K562 (cell line): ENCODE measurements around the gene NOTCH3. TPM values are rescaled to one million over a fixed set of nuclear protein-coding genes. Genes with fewer than 3 reads are reported as not detected.
A peak's percentile ranks its signal among the peaks of the same experiment; 100 is the strongest.

Experiments
- CCNT2 ChIP-seq: IDR thresholded peaks from 2 replicates; pipeline ENCODE4 v1.6.1; 2011; ENCODE audit warnings: borderline replicate concordance, low read depth, mild to moderate bottlenecking, moderate library complexity, mixed read lengths, low read length; ENCODE audit not compliant: insufficient read length; ENCODE audit errors: extremely low read depth
- EP400 ChIP-seq: fragments of 450-650 bp; IDR thresholded peaks from 2 replicates; pipeline ENCODE4 v1.6.1; 2017; ENCODE audit warnings: antibody characterized with exemption, mild to moderate bottlenecking, moderate library complexity
- GATAD2B ChIP-seq: fragments of 450-650 bp; IDR thresholded peaks from 2 replicates; pipeline ENCODE4 v1.6.1; 2017; ENCODE audit warnings: mild to moderate bottlenecking, borderline replicate concordance
- HDAC1 ChIP-seq, 2 experiments: fragments of 450-650 bp; IDR thresholded peaks; 2 replicates each; pipeline ENCODE4 v1.6.1; 2016 to 2017; ENCODE audit warnings: inconsistent platforms in 1 of 2, mild to moderate bottlenecking in 1 of 2, moderate library complexity in 1 of 2
- MAFF ChIP-seq: IDR thresholded peaks from 2 replicates; pipeline ENCODE4 v1.6.1; 2012; ENCODE audit warnings: low read length, improper control_type of control experiment
- NR3C1 ChIP-seq: sonication (generic); formaldehyde crosslinking; IDR thresholded peaks from 2 replicates; pipeline ENCODE4 v1.8.1; 2022; ENCODE audit warnings: missing genetic modification reagents
- PHF8 ChIP-seq: fragments of 200-600 bp; sonication (generic); IDR thresholded peaks from 2 replicates; pipeline ENCODE4 v1.6.1; 2012; ENCODE audit warnings: mixed run types, mild to moderate bottlenecking, inconsistent platforms, low read length, moderate library complexity, borderline replicate concordance
- SMC3 ChIP-seq: conservative IDR thresholded peaks from 2 replicates; pipeline ENCODE4 v1.6.1; 2011; ENCODE audit warnings: low read depth, low read length, improper control_type of control experiment; ENCODE audit not compliant: insufficient read depth
- TAF15 ChIP-seq: fragments of 200-400 bp; formaldehyde crosslinking; IDR thresholded peaks from 2 replicates; pipeline ENCODE4 v1.6.1; 2017; ENCODE audit warnings: mild to moderate bottlenecking, low read depth, low read length, moderate library complexity
- TAF7 ChIP-seq: fragments of 450-650 bp; IDR thresholded peaks from 2 replicates; pipeline ENCODE4 v1.6.1; 2016; ENCODE audit warnings: missing genetic modification characterization, missing compliant biosample characterization
- TCF3 ChIP-seq: sonication (generic); formaldehyde crosslinking; IDR thresholded peaks from 2 replicates; pipeline ENCODE4 v1.4.0; 2020; ENCODE audit warnings: mild to moderate bottlenecking, missing genetic modification reagents
- polyA plus RNA-seq, 8 experiments: library from polyadenylated mRNA; depleted of rRNA in 4 of 8; stranded (reverse) in 5 of 8; unstranded in 3 of 8; fragments of >200 nt; fragmentation: Nextera tagmentation in 2 of 8; fragmentation: Illumina TruSeq in 1 of 8; extraction: Ambion mirVana in 2 of 8; extraction: Trizol in 1 of 8; gene quantifications; 2 replicates each; pipeline versions ENCODE4 v1.2.1 to v1.2.3, GENCODE V29; 2011 to 2014; ENCODE audit warnings: inconsistent platforms in 1 of 8, missing spikeins in 1 of 8
- total RNA-seq, 7 experiments: library from RNA; depleted of rRNA in 6 of 7; stranded (reverse); fragments of >200 nt in 6 of 7; fragmentation: Illumina TruSeq in 2 of 7; extraction: Trizol in 2 of 7; gene quantifications; 2 replicates each; pipeline versions ENCODE4 v1.2.1 to v1.2.3, GENCODE V29; 2011 to 2021; ENCODE audit warnings: low replicate concordance in 1 of 7
- TF ChIP-seq, protein P1 (sequence below): fragments of 250-450 bp; sonication (Bioruptor Pico); IDR thresholded peaks from 2 replicates; pipeline ENCODE4 v1.9.0; 2021; ENCODE audit warnings: mild to moderate bottlenecking, inconsistent platforms
- TF ChIP-seq, protein P2 (sequence below), 3 experiments: IDR thresholded peaks in 2 of 3; conservative IDR thresholded peaks in 1 of 3; 2 replicates each; pipeline ENCODE4 v1.5.1; 2011 to 2012; ENCODE audit warnings: low read length in 3 of 3, mild to moderate bottlenecking in 3 of 3, control low read depth in 2 of 3, improper control_type of control experiment in 1 of 3, inconsistent platforms in 1 of 3, low read depth in 1 of 3, mixed read lengths in 1 of 3, moderate library complexity in 1 of 3; ENCODE audit not compliant: insufficient read depth in 2 of 3
- TF ChIP-seq, protein P3 (sequence below): sonication (generic); formaldehyde crosslinking; IDR thresholded peaks from 2 replicates; pipeline ENCODE4 v1.8.0; 2022; ENCODE audit warnings: missing genetic modification reagents, mild to moderate bottlenecking, moderate library complexity, borderline replicate concordance
- TF ChIP-seq, protein P4 (sequence below): fragments of 450-650 bp; formaldehyde crosslinking; conservative IDR thresholded peaks from 2 replicates; pipeline ENCODE4 v1.4.0; 2022; ENCODE audit warnings: mild to moderate bottlenecking, missing genetic modification characterization
- TF ChIP-seq, protein P5 (sequence below): fragments of 150-350 bp; conservative IDR thresholded peaks from 2 replicates; pipeline ENCODE4 v1.6.1; 2014; ENCODE audit warnings: low read length

NOTCH3 gene
- total and polyA plus RNA-seq, 9 of the 15 experiments (the other 6 are each of a cell fraction or from before 2014, with no cell fraction given) = under 0.01 to 1.2 (median 0.16) TPM

DNA sequence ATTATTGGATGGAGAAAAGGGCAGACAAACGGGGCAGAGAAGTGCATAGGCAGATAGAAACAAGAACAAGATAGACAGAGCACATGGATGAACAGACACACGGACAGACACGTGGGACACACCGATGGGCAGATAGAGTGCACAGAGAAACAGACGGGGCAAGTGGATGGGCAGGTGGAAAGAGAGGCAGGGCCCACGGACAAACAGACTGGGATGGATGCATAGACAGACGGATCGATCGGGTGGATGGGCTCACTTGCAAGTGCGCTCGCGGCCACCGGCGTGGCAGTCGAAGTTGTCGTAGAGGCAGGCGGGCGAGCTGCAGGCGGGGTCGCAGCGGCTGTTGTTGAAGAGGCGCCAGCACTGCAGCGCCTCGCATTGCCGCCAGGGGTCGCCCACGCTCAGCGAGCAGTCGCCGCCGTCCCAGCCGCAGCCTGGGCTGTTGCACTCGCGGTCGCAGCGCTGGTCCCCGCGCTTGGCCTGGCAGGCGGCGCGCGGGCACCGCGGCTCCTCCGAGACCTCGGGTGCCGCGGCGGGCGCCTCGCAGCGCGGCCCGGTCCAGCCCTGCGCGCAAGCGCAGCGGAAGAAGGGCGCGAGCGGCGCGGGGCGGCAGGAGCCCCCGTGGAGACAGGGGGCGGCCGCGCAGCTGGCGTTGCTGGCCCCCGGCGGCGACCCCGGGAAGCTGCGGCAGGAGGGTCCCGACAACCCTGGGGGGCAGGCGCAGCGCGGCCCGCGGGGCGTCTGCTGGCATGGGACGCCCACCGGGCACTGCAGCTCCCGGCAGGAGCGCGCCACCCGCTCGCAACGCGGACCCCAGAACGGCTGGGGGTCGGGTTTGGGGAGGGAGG lies 23.3 kb downstream of the NOTCH3 start (continued):
- TF ChIP-seq, protein P1, sequence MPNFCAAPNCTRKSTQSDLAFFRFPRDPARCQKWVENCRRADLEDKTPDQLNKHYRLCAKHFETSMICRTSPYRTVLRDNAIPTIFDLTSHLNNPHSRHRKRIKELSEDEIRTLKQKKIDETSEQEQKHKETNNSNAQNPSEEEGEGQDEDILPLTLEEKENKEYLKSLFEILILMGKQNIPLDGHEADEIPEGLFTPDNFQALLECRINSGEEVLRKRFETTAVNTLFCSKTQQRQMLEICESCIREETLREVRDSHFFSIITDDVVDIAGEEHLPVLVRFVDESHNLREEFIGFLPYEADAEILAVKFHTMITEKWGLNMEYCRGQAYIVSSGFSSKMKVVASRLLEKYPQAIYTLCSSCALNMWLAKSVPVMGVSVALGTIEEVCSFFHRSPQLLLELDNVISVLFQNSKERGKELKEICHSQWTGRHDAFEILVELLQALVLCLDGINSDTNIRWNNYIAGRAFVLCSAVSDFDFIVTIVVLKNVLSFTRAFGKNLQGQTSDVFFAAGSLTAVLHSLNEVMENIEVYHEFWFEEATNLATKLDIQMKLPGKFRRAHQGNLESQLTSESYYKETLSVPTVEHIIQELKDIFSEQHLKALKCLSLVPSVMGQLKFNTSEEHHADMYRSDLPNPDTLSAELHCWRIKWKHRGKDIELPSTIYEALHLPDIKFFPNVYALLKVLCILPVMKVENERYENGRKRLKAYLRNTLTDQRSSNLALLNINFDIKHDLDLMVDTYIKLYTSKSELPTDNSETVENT (CRISPR knock-in tag) = 0 out of 2 replicates have a peak, but pooled peaks have one; percentile 51
- TF ChIP-seq SMC3 = peak; percentile 90
- TF ChIP-seq, protein P2, sequence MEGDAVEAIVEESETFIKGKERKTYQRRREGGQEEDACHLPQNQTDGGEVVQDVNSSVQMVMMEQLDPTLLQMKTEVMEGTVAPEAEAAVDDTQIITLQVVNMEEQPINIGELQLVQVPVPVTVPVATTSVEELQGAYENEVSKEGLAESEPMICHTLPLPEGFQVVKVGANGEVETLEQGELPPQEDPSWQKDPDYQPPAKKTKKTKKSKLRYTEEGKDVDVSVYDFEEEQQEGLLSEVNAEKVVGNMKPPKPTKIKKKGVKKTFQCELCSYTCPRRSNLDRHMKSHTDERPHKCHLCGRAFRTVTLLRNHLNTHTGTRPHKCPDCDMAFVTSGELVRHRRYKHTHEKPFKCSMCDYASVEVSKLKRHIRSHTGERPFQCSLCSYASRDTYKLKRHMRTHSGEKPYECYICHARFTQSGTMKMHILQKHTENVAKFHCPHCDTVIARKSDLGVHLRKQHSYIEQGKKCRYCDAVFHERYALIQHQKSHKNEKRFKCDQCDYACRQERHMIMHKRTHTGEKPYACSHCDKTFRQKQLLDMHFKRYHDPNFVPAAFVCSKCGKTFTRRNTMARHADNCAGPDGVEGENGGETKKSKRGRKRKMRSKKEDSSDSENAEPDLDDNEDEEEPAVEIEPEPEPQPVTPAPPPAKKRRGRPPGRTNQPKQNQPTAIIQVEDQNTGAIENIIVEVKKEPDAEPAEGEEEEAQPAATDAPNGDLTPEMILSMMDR (IDR thresholded peaks at IDR 0.05 in 2 of 3, conservative IDR thresholded peaks at IDR 0.05 in 1 of 3; ENCODE audit: insufficient read depth in 2 of 3, low read depth in 1 of 3, low read length in 3 of 3) = peak; percentile 83 to 96 (median 93)
- TF ChIP-seq, protein P3, sequence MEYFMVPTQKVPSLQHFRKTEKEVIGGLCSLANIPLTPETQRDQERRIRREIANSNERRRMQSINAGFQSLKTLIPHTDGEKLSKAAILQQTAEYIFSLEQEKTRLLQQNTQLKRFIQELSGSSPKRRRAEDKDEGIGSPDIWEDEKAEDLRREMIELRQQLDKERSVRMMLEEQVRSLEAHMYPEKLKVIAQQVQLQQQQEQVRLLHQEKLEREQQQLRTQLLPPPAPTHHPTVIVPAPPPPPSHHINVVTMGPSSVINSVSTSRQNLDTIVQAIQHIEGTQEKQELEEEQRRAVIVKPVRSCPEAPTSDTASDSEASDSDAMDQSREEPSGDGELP (CRISPR knock-in tag) = peak; percentile 57; the same call in 1 of the 2 replicates
- peak in 1 of 2 experiments; percentile 77; a peak in 1 of 4 replicates for TF ChIP-seq HDAC1 (IDR thresholded peaks at IDR 0.05)
- TF ChIP-seq NR3C1 (CRISPR knock-in tag) = no peak
- TF ChIP-seq EP400 = peak; percentile 35; the same call in 1 of the 2 replicates
- TF ChIP-seq, protein P4, sequence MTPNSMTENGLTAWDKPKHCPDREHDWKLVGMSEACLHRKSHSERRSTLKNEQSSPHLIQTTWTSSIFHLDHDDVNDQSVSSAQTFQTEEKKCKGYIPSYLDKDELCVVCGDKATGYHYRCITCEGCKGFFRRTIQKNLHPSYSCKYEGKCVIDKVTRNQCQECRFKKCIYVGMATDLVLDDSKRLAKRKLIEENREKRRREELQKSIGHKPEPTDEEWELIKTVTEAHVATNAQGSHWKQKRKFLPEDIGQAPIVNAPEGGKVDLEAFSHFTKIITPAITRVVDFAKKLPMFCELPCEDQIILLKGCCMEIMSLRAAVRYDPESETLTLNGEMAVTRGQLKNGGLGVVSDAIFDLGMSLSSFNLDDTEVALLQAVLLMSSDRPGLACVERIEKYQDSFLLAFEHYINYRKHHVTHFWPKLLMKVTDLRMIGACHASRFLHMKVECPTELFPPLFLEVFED (CRISPR knock-in tag) = peak; percentile 67; the same call in 1 of the 2 replicates
- TF ChIP-seq, protein P5, sequence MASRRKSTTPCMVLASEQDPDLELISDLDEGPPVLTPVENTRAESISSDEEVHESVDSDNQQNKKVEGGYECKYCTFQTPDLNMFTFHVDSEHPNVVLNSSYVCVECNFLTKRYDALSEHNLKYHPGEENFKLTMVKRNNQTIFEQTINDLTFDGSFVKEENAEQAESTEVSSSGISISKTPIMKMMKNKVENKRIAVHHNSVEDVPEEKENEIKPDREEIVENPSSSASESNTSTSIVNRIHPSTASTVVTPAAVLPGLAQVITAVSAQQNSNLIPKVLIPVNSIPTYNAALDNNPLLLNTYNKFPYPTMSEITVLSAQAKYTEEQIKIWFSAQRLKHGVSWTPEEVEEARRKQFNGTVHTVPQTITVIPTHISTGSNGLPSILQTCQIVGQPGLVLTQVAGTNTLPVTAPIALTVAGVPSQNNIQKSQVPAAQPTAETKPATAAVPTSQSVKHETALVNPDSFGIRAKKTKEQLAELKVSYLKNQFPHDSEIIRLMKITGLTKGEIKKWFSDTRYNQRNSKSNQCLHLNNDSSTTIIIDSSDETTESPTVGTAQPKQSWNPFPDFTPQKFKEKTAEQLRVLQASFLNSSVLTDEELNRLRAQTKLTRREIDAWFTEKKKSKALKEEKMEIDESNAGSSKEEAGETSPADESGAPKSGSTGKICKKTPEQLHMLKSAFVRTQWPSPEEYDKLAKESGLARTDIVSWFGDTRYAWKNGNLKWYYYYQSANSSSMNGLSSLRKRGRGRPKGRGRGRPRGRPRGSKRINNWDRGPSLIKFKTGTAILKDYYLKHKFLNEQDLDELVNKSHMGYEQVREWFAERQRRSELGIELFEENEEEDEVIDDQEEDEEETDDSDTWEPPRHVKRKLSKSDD = 0 out of 2 replicates have a peak, but pooled peaks have one; percentile 33
- TF ChIP-seq PHF8 = no peak
- no peak for TF ChIP-seq MAFF
- no peak for TF ChIP-seq TAF15
- TF ChIP-seq GATAD2B = peak; percentile 88
- TF ChIP-seq TCF3 (CRISPR knock-in tag) = peak; percentile 21; the same call in 1 of the 2 replicates
- TF ChIP-seq CCNT2 = peak; percentile 24
- TF ChIP-seq TAF7 (tag) = no peak
